ENCODE data around the gene GRB14.

Gene GRB14

GRCh38 chr2:164565359-164565758, 55.9 kb downstream of the GRB14 start:
- no peak for TF ChIP-seq CTCF (IDR thresholded peaks at IDR 0.05)

DNA sequence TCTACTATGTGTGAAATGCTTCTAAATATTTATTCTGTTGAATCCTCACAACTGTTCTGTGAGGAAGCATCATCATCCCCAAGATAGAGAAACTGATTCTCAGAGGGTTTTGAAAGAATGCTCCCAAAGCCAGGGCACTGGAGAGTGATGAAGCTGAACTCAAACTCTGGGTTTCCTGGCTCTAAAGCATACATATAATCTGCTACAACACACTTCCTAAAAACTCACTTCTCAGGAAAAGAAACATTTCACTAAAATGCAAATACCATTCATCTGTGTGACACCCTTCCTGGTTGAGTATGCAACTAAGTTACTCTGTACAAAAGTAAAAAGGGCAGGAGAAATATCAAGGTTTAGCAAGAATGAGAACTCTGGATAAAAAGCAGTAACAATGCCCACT, 58.6 kb downstream of the GRB14 start:
- no peak for TF ChIP-seq CTCF (IDR thresholded peaks at IDR 0.05)

- no peak for TF ChIP-seq CTCF (IDR thresholded peaks at IDR 0.05)
These were observed 59.3 kb downstream of the GRB14 start for GRCh38 chr2:164561991-164562390.

GRCh38 chr2:164561416-164561815, 59.9 kb downstream of the GRB14 start:
- no peak for TF ChIP-seq CTCF (IDR thresholded peaks at IDR 0.05)

GRCh38 chr2:164560902-164561301, 60.4 kb downstream of the GRB14 start:
- TF ChIP-seq CTCF (IDR thresholded peaks at IDR 0.05) = no peak

DNA sequence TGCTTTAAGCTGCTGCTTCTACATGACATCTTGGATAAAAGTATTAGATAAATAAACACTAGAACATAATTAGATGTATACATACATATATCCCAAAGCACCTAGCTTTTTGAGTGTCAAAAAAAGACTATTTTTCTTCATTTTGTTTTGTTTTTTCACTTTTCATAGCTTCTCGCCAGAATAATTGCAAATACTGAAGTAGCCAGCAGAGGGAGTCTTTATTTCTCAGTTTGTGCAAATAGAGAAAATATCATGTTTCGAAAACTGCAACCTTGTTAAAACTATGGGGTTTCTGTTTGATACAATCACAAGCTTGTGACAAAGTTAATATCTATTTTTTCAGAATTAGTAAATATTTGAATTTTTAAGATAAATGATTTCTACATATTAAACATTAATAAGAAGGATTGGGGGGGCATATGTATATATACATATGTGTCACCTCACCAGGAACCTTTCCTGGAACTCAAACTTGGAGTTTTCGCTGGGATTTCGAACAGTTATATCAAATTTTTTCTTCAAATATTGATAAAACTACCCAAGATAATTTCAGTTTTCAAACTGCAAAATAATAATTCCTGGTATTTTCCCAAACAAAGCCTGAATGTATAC, 61.0 kb downstream of the GRB14 start:
- TF ChIP-seq CTCF (IDR thresholded peaks at IDR 0.05) = peak; percentile 71

- TF ChIP-seq CTCF (IDR thresholded peaks at IDR 0.05) = no peak
These were observed 62.8 kb downstream of the GRB14 start for GRCh38 chr2:164558450-164558849.

DNA sequence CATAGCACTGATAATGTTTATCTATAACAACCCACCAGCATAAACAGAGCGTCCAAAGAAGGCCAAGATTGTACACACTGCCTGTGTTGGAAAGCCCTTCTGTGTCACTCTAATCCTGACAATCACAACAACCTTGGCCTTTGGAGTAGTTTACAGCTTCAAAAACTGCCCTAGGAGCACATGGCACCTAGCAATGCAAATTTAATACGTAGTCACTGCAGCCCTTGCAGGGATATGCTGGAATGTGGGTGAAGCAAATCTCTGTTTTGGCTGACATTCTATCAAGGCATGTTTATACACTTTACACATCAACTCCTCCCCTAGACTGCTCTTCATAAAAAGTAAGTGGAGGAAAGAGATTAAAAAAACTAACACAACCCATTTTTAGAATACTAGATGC, 66.8 kb downstream of the GRB14 start:
- TF ChIP-seq CTCF (IDR thresholded peaks at IDR 0.05) = no peak

Data from LNCAP (cell line).